ENCODE measurements around the gene TFF2.

The TFF2 gene

DNA sequence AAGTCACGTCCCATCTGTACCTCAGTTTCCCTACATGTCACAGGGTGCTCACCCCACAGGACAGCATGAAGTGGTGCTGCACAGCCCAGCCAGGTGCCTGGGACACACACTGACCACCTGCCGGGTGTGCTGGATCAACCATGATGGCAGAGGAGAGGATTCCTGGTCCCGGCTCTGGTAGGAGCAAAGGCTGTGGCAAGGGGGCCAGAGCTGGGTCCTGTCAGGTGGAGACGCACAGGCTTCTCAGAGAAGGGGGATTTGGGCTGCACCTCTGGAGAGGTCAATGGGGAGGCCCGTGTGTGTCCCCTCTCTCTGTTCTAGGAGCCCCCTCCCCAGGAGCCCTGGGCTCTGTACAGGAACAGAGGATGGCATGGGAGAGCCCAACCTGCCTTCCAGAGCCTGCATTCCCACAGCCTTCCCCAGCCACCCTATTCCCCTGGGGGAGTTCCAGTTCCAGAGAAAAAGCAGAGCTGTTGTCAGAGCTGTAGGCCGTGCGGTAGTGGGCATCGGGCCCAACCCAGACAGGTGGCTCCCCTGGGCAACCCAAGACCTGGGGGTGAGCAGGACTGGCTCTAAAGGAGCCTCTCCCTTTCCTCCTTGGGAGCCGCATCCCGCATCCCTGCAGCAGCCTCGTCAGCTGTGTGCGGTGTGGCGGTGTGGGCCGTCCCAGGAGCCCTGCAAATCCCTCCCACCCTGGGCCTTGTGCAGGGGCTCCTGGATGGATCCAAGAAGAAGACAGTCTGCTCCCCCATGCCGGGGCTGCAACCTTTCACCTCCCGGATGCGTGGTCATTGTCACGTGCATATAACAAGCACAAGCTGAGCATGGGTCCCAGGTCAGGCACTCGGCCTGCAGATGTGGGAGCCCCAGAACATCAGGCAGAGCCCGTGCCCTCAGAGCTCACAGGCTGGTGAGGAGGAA is 32.7 kb downstream of the TFF2 start:
- DNase-seq, result no peak

DNA sequence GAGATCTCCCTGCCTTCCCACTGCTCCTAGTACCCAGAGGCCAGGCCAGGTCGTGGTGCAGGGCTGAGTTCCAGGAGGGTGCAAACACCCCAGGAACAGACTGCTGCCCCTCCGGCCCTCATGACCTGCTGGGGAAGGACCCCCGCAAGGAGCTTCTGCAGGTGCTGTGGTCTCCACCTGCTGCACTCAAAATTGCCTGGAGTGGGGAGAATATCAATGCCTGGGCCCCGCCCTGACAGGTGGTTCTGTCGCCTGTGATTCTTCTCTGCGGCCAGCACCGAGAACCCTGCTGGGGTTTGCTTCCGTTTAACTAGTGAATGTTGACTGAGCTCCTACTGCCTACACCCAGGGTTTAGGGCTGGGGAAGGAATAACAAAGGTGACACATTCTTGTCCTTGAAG is 33.5 kb downstream of the TFF2 start:
- no peak for DNase-seq

DNA sequence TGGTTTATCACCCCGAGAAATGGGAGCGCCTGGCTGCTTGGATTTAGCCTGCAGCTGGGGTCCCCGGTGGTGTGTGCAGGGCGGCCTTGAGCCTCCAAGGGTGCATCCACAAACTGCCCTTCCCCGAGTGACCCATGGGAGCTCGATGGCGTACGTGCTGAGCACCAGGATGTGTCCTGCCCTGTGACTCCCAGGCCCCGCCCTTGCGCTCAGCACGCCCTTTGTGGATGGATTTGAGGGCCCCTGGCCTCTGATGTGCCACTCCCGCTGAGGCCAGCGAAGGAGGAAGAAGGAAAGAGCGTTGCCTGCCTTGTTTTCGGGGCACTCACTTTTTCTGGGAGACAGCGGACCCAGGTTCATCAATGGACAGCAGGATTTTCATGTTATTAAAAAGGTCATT is 33.9 kb downstream of the TFF2 start:
- DNase-seq, result no peak

DNA sequence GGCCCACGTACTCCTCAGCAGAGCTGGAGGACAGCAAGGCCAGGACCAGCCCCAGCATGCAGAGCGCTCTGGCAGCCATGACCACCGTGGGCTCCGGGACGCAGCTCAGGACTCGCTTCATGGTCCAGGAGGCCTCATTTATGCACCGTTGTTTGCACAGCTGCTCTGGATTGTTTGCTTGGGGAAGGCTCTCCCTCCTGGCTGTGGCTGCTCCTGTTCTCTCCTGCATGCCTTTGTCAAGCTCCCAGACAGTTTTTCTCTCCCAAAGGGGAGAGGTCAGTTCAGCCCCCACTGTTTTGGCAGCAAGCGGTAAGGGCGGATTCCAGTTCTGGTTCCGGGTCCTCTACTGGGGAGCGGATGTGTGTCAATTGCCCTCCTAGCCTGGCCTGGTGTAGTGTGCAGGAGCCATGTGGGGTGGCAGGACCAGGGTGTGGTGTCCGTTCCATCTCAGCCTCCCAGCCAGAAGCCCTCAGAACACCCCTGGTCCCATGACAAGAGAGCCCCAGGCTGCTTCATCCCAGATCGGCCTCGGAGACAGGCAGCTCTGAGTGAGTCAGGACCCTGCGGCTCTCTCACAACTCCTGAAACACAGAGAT is 35.4 kb downstream of the TFF2 start, which contains the start of gene TFF3:
TSS of gene TFF3 (minus strand) at position 114 of the 596 bp plus-strand sequence. CDS start at position 79, 35 bp downstream.
- no peak for DNase-seq

DNA sequence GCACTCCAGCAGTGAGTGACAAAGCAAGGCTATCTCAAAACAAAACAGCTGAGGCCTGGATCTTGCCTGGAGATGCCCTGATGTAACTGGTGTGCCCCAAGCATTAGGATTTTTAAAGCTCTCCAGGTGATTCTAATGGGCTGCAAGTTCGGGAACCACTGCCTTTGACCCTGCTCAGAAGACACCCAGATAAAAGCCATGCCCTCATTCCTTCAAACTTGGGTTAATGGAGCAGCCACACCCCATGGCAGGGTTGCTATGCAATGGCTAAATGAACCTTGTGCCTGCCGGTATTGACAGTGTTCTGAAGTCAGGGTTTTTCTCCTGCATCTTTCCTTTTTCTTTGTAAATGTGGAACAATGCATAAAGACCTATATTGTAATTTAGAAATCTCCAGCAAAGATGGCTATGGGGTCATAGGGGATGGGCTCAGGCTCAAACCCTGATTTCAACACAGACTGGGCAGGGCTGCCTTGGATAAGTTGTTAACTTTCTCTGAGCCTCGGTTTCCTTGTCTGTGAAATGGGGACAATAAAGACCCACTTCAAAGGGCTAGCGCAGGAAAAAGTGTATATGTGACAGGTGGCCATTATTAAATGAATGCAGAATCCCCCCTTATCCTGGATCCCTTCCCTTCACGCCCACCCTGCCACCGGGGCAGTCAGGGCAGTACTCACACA is 36.0 kb downstream of the TFF2 start:
- no peak for DNase-seq

DNA sequence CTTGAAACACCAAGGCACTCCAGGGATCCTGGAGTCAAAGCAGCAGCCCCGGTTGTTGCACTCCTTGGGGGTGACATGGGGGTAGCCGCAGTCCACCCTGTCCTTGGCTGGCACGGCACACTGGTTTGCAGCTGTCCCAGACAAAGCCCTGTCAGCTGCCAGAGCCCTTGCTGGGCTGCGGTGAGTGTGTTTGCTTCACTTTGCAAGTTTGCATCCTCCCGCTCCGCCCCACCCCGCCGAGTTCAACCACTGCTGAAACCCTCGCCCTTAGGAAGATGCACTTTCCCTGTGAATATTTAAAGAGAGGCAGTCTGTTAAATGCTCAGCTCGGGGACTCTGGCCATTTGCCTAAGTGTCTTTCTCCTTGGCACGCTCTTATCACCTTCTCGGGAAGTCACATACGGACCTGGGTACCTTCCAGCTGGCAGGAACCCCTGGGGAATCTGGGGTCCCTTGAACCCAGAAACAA is 37.3 kb downstream of the TFF2 start:
- DNase-seq, result no peak

DNA sequence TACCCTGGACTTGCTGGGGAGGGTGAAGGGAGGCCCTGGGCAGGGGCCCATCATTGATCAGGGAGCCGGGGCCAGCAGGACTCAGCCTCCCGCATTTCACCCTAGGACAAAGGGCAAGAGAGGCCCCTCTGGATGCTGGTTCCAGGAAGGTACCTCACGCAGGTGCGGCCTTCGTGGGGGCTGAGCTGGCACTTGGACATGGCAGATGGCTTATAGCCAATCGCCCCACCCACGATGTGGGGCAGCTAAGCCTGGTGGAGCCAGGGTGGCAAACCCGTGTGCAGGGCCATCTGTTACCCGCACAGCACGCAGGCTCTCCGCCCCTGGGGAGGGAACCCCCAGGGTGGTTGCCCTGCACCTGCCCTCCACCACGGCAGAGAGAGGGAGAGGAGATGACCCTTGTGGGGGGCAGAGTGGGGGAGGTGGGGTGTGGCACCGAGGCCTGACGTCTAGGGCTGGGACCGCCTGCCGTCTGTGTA is 38.1 kb downstream of the TFF2 start:
- DNase-seq, result no peak

DNA sequence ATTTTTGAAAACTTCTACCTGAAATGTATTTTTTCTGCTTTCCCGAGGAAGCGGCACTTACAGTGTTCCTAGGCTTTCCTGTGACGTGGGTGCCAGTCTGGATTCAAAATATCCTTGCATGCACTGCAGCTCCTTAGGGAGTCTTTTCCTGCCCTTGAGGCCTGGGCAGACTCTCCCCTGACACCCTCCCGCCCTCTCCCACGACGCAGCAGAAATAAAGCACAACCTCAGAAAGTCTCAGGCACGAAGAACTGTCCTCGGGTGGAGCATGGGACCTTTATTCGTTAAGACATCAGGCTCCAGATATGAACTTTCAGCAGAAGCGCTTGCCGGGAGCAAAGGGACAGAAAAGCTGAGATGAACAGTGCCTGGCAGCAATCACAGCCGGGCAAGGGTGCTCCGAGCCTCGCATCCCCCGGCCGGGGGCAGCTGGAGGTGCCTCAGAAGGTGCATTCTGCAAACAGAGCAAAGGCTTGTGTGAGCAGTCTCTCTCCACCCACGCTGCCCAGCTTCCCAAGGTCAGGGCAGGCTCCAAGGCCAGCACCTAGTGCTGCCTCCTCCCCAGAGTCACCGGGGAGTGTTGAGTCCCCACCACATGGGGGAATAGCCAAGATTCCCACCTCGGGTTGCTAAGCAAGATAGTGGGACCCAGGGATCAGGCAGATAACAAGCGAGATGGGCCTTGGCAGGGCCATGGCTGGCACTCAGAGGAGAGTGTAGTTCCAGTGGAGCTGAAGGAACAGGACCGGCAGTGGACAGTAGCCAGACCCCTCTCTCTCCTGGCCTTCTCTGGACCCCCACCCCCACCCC is 38.8 kb downstream of the TFF2 start:
- no peak for DNase-seq

DNA sequence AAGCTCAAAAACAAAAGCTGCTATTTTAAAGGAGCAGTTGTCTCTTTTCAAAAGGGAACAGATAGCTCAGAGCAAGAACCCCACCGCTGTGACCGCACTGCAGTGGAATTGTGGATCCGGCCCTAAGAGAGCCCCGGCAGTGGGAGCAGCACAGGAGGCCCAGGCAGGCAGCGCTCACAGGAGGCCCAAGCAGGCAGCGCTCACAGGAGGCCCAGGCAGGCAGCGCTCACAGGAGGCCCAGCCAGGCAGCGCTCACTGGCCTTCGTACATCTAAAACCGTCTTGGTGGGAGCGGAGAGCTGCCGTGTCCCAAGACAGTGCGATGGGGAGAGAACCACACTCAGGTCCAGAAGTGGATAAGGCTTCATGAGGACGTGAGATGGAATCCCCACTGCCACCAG is 39.6 kb downstream of the TFF2 start:
- no peak for DNase-seq

DNA sequence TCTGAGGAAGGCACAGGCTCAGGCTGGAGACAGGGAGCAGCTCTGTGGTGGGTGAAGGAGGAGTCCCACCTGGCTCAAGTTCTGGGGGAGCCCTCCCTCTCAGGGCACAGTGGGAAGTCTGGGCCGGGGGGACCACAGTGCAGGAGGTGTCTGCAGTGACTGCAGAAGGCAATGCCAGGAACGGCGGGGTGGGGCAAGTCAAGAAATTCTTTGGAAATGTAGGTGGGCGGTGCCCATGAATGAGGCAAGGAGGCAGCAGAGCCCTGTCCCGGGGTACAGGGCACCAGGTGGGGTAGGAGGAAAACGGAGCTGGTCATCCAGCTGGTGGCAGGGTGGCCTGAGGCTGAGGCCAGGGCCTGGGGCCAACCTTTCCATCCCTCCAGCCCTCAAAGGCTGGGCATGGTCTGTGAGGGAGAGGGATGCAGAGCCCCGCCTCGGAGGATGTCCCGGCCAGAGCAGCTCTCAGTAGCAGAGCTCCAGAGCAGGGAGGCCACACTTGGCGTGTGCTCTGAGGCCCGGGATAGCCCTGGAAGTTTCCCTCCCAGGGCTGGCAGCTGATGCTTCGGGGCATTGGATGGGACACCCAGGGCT is 40.3 kb downstream of the TFF2 start:
- DNase-seq, result no peak

DNA sequence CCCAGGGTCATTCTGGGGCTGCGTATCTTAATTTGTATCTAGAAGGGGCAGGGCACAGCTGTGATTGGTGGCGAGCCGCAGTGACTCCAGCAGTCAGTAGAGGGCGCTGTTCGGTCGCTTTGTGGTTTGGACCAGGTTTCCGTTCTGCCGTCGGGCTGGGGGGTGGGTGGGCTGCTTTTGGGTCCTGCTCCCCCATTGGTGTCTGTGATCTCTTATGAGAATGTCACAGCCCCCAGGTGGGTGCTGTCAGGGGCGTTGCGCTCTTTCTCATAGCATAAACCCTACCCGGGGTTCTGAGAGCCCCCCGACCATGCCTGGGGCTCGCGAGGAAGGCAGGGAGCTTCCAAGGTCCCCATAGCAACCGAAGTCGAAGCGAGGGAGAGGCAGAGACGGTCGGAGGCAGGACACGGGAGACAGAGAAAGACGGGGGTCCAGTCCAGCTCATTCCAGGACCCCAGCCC is 41.0 kb downstream of the TFF2 start:
- DNase-seq, result peak; percentile 83

DNA sequence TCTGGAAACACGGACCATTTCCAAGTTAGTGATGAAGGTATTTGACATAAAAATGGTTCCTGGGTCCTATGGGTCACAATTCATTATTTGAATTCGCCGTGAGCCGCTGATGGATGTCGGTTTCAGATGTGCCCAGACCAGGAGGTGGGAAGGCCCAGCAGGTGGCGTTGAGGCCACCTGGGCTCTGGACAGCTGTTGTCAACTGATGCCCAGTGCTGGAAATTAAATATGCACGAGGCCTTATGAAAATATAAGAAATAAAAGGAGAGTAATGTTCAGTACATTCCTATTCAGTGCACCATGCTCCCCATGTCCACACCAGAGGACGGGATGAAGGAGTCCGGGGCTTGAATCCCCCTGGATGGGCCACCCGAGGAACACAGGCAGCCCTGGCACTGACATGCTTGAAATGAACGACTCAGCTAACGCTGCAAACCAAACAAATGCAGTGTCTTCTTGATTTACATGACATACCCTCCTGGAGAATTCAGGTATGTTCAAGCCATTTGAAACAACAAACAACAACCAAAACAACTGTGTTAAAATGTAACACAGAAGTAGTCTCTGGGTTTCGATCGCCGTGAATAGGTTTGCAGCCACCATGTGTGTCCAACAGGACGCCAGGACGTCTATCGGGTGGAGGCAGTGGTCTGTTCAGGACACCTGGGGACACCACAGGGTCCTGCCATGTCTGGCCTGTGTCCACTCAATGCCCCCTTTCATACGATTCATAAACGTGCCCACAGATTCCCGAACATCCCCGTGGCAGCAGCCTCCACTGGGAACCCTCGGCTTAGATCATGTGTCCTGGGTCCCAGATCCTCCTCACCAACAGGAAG is 41.7 kb downstream of the TFF2 start:
- DNase-seq, result no peak

DNA sequence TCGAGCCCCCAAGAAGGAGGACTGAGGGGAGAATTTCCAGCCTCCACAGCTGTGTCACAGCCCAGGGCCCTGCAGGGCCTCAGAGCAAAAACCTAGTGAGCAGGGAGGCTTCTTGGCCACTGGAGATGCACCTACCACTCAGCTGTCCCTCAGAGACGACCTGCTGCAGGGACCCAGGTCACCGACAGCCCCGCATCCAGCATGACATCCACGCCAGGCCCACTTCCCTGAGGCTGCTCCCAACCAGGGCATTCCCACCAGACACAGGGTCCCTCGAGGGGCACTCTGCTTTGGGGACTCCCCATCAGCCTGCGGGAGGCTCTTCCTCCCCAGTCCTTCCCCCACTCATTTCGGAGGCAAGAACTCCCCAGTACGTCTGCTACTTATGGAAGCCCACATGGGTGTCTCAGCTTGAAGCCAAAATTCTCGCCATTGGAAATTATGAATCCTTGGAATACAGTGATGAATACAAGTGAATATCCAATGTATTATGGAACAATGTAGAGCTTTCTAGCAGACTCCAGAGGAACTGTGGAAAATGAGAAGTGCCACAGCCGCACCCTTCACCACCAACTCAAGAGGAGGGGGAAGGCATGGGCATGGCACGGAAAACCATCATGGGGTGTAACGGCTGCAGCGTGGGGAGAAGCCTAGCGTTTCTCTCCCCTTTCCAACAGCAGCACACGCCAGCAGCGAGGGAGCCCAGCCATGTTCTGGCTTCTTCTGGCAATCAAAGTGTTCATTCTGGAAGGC is 42.5 kb downstream of the TFF2 start:
- DNase-seq, result no peak

DNA sequence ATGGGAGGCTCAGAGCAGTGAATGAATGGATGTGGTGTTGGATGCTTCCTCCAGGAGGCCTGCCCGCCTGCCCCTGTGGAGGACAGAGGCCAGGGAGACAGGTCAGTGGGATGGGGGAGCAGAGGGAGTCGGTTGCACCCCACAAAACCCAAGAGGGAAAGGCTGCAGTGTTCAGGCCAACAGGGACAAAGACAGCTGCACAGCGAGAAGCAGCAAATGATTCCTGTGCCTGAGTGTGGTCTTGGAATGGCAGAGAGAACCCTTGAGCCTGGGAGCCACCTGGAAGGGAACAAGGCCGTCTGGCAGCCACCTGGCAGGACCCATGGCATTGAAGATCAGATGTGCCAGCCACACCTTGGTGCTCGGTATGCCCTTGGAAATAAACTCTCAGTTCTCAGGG is 43.7 kb downstream of the TFF2 start:
- no peak for DNase-seq

DNA sequence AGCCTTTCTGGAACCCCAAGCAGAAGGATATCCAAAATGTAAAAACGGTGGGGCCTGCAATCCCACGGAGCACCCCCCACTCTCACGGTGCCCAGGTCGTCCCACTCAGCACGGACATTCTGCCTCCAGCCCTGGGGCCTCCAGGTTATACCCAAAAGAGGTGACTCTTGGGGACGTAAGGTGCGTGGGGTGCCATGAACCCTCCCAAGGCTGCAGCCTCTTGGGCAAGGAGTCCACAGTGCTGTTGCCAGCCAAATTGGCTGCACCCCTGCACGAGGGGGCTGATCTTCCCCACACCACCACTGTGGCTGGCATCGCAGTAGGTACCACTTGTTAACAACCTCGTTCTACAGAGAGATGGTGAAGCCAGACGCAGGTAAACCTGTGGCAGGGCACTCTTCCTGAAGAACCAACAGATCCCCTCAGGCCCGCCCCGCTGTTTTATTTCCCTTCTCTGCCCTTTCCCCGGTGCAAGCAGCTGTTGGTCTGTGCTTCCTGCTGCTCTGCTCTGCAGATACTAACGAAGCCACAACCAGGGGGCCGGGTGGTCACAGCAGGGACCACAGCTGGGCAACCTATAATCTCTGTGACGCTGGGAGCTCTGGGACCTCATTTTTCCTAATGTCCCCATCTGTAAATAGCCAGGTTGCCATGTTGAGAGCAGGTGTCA is 44.3 kb downstream of the TFF2 start:
- DNase-seq, result no peak

DNA sequence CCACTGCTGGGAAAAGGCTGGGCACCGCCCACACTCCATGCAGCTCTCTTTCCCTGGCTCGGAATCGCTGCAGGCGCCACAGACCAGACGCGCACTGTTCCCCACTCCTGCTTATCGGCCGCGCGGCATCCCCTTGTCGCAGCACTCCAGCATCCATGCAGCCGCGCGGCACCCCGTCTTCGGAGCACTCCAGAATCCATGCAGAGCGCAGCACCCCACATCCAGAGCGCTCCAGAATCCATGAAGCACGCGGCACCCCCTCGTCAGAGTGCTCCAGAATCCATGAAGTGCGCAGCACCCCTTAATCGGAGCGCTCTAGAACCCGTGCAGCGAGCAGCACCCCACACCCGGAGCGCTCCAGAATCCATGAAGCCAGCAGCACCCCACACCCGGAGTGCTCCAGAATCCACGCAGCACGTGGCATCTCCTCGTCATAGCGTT is 45.1 kb downstream of the TFF2 start:
- DNase-seq, result no peak

DNA sequence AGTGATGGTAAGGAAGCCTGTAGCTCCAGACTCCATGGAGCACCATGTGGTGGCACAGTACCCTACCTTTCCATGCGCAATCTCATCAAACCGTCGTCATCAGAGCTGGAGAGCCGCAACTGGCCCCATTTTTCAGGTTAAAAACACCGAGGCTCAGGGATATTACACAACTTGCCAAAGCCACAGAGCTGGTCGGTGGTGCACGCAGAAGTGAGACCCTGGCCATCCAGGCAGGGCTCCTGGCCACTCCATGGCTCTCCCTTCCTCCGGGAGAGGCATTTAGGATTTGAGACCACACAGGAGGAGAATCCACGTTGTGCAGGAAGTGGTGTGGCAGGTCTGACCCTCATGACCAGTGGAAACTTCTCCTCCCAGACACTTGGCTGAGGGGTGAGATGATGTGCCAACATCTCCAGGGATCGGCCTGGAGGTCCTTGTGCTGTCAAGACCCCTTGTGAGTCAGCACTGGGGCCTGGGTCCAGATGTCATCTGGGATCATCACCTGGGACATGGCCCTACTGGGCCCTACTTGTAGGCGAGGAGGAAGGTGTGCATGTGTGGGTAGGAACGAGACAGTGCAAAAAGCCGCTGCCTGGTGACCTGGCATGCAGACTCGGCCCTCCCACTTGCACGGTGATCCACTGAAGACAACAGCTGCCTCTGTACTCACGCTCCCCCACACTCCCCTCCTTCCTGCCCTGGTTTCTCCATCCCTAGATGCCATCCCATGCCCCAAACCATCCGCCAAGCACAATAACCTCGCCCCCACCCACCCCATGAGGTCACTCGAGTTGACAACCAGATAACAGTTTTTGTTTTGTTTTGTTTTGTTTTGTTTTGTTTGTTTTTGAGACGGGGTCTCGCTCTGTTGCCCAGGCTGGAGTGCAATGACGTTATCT is 46.0 kb downstream of the TFF2 start:
- DNase-seq, result no peak

DNA sequence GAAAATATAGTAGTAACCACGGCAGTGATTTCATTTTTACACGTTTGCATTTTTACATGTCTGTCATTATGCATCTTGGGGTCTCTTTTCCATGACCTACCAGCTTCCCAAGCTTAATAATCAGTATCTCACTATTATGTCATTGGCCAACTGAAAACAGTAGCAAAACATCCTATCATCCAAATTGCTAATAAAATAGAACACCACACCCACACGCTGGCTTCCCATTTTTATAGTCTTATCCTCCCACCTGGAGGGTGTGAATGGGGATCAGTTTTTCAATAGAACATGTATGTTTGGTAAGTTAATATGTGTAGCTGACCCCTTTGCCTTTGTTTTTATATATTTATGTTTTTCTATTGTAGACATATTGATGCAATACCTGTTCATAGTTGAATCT is 47.4 kb downstream of the TFF2 start:
- DNase-seq, result no peak

DNA sequence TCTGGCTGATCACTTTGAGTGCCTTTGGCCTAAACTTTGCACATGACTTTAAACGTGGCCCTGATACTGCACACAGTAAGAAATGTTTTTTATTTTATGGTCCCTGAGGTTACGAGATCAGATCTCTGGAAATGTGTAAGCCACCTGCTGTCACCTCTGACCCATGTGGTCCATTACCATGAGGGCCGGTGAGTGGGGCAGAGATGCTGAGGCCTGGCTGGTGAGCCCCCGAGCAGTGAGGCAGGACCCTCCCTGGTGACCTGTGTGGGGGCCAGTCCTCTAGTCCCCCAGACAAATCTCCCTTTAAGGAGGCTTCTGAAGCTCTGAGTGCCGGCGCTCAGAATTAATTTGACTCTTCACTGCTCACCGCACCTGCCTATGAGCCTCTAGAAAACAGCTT is 48.0 kb downstream of the TFF2 start:
- no peak for DNase-seq
